Measurements from ENCODE around the gene ITPRID1. TPM values are rescaled to one million over a fixed set of nuclear protein-coding genes. Genes with fewer than 3 reads are reported as not detected.

The ITPRID1 gene
- total and polyA plus RNA-seq, 3 experiments from 2014 or later, result not detected

DNA sequence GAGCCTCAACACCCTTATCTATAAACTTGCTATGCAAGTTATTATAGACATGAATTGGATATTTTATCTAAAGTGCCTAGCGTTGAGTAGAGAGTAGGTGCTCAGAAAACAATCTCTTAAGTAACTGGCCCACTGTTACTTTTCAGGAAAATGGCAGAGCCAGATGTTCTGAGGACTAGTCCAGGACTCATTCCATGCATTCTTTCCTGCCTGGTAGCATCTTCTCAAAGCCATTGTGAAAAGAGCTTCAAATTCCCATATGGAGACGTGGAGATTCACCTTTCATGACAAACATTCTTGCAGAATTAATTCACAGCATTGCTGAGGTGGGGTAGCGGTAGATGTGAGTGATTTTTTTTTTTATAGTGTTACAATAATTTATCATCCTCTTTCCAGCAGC, 35.9 kb upstream of the ITPRID1 start:
- no peaks in the 10 kb centered on the region for H3K9me3 ChIP-seq (ENCODE audit: low read length)
- ChIA-PET POLR2A (no interaction called here), CTCF (no interaction called here)
- no peak overlapping the region for H3K27ac ChIP-seq (ENCODE audit: low read depth, low read length)
- Mint-ChIP-seq H3K27me3 (no peaks in the 10 kb centered on the region), H3K4me1 (no peaks in the 10 kb centered on the region), H3K4me3 (no peak overlapping the region), H3K9me3 (peaks cover 0 to 7% (median 5%) of the 10 kb centered on the region in 5 donors), H3K36me3 (no peaks in the 10 kb centered on the region), H3K27ac (no peak overlapping the region)
- H3K4me3 ChIP-seq (ENCODE audit: low read length), result no peak overlapping the region
- no peaks in the 10 kb centered on the region for H3K4me1 ChIP-seq (ENCODE audit: insufficient read depth, low read length)
- H3K36me3 ChIP-seq (ENCODE audit: insufficient read depth, low read length), result no peaks in the 10 kb centered on the region
- DNase-seq, result no peak
- H3K27me3 ChIP-seq (ENCODE audit: insufficient read depth, low read length, poor library complexity, severe bottlenecking), result no peaks in the 10 kb centered on the region

DNA sequence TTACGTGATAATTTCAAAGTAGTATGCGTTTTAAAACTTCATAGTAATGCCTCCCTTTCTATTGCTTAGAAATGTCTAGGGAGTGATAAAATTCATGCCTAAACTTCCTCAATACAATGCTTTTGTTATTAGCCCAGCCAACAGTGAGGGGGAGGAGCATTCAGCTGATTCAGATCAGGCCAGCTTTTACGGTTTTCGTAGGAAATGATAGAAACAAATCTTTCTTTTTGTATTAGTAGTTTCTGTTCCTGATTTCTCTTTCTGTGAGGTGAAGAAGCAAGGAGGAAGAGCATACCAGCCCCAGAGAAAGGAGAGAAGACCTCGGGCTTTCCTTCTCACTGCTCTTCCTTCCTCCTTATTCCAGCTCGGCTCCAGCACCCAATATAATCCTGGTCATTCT, 35.2 kb upstream of the ITPRID1 start:
- ChIA-PET CTCF (no interaction called here), POLR2A (no interaction called here)
- Mint-ChIP-seq H3K27ac (no peak overlapping the region), H3K36me3 (no peaks in the 10 kb centered on the region), H3K4me3 (no peak overlapping the region), H3K27me3 (no peaks in the 10 kb centered on the region), H3K9me3 (peaks cover 0 to 7% (median 5%) of the 10 kb centered on the region in 5 donors), H3K4me1 (no peaks in the 10 kb centered on the region)
- no peak overlapping the region for H3K27ac ChIP-seq (ENCODE audit: low read depth, low read length)
- H3K4me3 ChIP-seq (ENCODE audit: low read length), result no peak overlapping the region
- no peaks in the 10 kb centered on the region for H3K4me1 ChIP-seq (ENCODE audit: insufficient read depth, low read length)
- H3K9me3 ChIP-seq (ENCODE audit: low read length), result no peaks in the 10 kb centered on the region
- H3K27me3 ChIP-seq (ENCODE audit: insufficient read depth, low read length, poor library complexity, severe bottlenecking), result no peaks in the 10 kb centered on the region
- no peaks in the 10 kb centered on the region for H3K36me3 ChIP-seq (ENCODE audit: insufficient read depth, low read length)
- DNase-seq, result no peak

DNA sequence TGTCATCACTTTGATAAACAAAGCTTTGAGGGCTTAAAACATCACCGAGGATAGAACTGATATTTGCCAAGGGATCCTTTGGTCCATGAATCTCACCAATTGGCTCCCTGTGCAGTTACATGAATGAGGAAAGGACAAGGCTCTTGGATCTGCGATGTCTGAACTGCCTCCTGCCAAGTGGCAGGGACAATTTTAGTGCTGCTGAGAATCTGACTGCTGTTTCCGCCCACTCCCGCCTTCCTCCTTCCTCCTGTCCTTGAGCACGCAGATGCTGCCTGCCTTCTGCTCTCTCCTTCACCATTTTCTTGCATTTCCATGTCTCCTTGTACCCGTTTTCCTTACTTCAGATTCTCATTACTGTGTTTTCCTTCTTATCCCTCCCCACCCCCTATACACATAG, 26.8 kb upstream of the ITPRID1 start:
- no peak overlapping the region for H3K27ac Mint-ChIP-seq
- no peak overlapping the region for H3K4me3 Mint-ChIP-seq
- H3K27me3 Mint-ChIP-seq, result peaks cover 0 to 3% of the 10 kb centered on the region in 2 donors
- Histone ChIP-seq H3K27ac (ENCODE audit: low read depth, low read length) (no peak overlapping the region), H3K4me3 (ENCODE audit: low read length) (no peak overlapping the region), H3K4me1 (ENCODE audit: insufficient read depth, low read length) (no peaks in the 10 kb centered on the region), H3K36me3 (ENCODE audit: insufficient read depth, low read length) (no peaks in the 10 kb centered on the region), H3K27me3 (ENCODE audit: insufficient read depth, low read length, poor library complexity, severe bottlenecking) (no peaks in the 10 kb centered on the region), H3K9me3 (ENCODE audit: low read length) (no peaks in the 10 kb centered on the region)
- CTCF ChIA-PET, result no interaction called here
- POLR2A ChIA-PET, result no interaction called here
- H3K36me3 Mint-ChIP-seq, result no peaks in the 10 kb centered on the region
- no peaks in the 10 kb centered on the region for H3K4me1 Mint-ChIP-seq
- peaks cover 0 to 5% (median 0%) of the 10 kb centered on the region in 5 donors for H3K9me3 Mint-ChIP-seq
- DNase-seq, result no peak

GRCh38 chr7:31487476-31487875, 26.4 kb upstream of the ITPRID1 start:
- H3K9me3 Mint-ChIP-seq, result peaks cover 0 to 5% (median 0%) of the 10 kb centered on the region in 5 donors
- CTCF ChIA-PET, result no interaction called here
- H3K9me3 ChIP-seq (ENCODE audit: low read length), result no peaks in the 10 kb centered on the region
- no peaks in the 10 kb centered on the region for H3K36me3 ChIP-seq (ENCODE audit: insufficient read depth, low read length)
- POLR2A ChIA-PET, result no interaction called here
- H3K27me3 Mint-ChIP-seq, result peaks cover 0 to 3% of the 10 kb centered on the region in 2 donors
- no peaks in the 10 kb centered on the region for H3K4me1 ChIP-seq (ENCODE audit: insufficient read depth, low read length)
- H3K27ac ChIP-seq (ENCODE audit: low read depth, low read length), result no peak overlapping the region
- H3K27ac Mint-ChIP-seq, result no peak overlapping the region
- no peak for DNase-seq
- no peaks in the 10 kb centered on the region for H3K4me1 Mint-ChIP-seq
- no peak overlapping the region for H3K4me3 Mint-ChIP-seq
- H3K27me3 ChIP-seq (ENCODE audit: insufficient read depth, low read length, poor library complexity, severe bottlenecking), result no peaks in the 10 kb centered on the region
- H3K4me3 ChIP-seq (ENCODE audit: low read length), result no peak overlapping the region
- no peaks in the 10 kb centered on the region for H3K36me3 Mint-ChIP-seq

DNA sequence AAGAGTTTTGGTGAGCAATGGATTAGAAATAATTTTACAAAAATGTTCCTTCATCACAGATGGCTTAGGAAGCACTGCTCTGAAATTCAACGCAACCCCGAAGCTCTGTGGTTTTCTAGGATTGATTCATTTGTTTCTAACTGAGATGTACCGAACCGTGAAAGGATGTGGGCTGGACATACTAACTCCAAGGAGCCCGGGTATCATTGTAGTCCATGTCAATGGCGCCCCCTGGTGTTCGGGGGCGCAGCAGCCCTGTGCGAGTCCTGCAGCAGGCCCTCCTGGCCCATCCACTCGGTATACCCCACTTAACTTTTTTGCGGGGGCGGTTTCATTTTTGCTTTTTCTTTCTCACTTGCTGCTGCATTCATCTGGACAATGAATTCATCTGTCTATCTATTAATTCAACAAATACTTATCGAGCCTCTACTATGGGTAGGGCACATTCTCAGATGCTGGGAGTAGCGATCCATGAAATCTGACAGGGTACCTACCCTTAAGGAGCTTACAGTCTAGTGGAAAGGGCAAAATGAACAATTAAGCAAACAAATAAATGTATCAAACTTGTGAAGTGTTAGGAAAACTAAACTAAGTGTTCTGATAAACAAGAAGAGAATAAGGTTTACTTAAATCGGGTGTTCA, 25.2 kb upstream of the ITPRID1 start:
- Histone ChIP-seq H3K4me1 (ENCODE audit: insufficient read depth, low read length) (no peaks in the 10 kb centered on the region), H3K27ac (ENCODE audit: low read depth, low read length) (no peak overlapping the region), H3K4me3 (ENCODE audit: low read length) (no peak overlapping the region), H3K9me3 (ENCODE audit: low read length) (no peaks in the 10 kb centered on the region), H3K36me3 (ENCODE audit: insufficient read depth, low read length) (no peaks in the 10 kb centered on the region), H3K27me3 (ENCODE audit: insufficient read depth, low read length, poor library complexity, severe bottlenecking) (no peaks in the 10 kb centered on the region)
- Mint-ChIP-seq H3K27ac (no peak overlapping the region), H3K27me3 (peaks cover 0 to 3% of the 10 kb centered on the region in 2 donors), H3K4me1 (no peaks in the 10 kb centered on the region), H3K36me3 (no peaks in the 10 kb centered on the region), H3K9me3 (peaks cover 0 to 6% (median 0%) of the 10 kb centered on the region in 5 donors), H3K4me3 (no peak overlapping the region)
- DNase-seq, result no peak
- ChIA-PET CTCF (no interaction called here), POLR2A (no interaction called here)

GRCh38 chr7:31490796-31491314, 23.0 kb upstream of the ITPRID1 start:
- H3K36me3 ChIP-seq (ENCODE audit: insufficient read depth, low read length), result no peaks in the 10 kb centered on the region

GRCh38 chr7:31492086-31492485, 21.8 kb upstream of the ITPRID1 start:
- H3K27ac ChIP-seq (ENCODE audit: low read depth, low read length), result no peak overlapping the region
- no peaks in the 10 kb centered on the region for H3K36me3 ChIP-seq (ENCODE audit: insufficient read depth, low read length)
- Mint-ChIP-seq H3K27ac (no peak overlapping the region), H3K4me1 (no peaks in the 10 kb centered on the region), H3K4me3 (no peak overlapping the region), H3K27me3 (peaks cover 0 to 3% of the 10 kb centered on the region in 2 donors), H3K9me3 (peaks cover 0 to 10% (median 4%) of the 10 kb centered on the region in 5 donors), H3K36me3 (no peaks in the 10 kb centered on the region)
- CTCF ChIA-PET, result no interaction called here
- DNase-seq, result no peak
- POLR2A ChIA-PET, result no interaction called here
- no peaks in the 10 kb centered on the region for H3K4me1 ChIP-seq (ENCODE audit: insufficient read depth, low read length)
- no peaks in the 10 kb centered on the region for H3K9me3 ChIP-seq (ENCODE audit: low read length)
- no peaks in the 10 kb centered on the region for H3K27me3 ChIP-seq (ENCODE audit: insufficient read depth, low read length, poor library complexity, severe bottlenecking)
- H3K4me3 ChIP-seq (ENCODE audit: low read length), result no peak overlapping the region

More at GRCh38 chr7:31490796-31491314, 23.0 kb upstream of the ITPRID1 start:
- DNase-seq, result no peak
- no peaks in the 10 kb centered on the region for H3K36me3 Mint-ChIP-seq
- no peaks in the 10 kb centered on the region for H3K4me1 ChIP-seq (ENCODE audit: insufficient read depth, low read length)
- ChIA-PET POLR2A (no interaction called here), CTCF (no interaction called here)
- no peak overlapping the region for H3K4me3 ChIP-seq (ENCODE audit: low read length)
- H3K4me1 Mint-ChIP-seq, result no peaks in the 10 kb centered on the region
- H3K27me3 ChIP-seq (ENCODE audit: insufficient read depth, low read length, poor library complexity, severe bottlenecking), result no peaks in the 10 kb centered on the region
- no peak overlapping the region for H3K27ac ChIP-seq (ENCODE audit: low read depth, low read length)
- H3K4me3 Mint-ChIP-seq, result no peak overlapping the region
- peaks cover 0 to 3% of the 10 kb centered on the region in 2 donors for H3K27me3 Mint-ChIP-seq
- H3K9me3 Mint-ChIP-seq, result peaks cover 0 to 10% (median 4%) of the 10 kb centered on the region in 5 donors
- no peak overlapping the region for H3K27ac Mint-ChIP-seq
- no peaks in the 10 kb centered on the region for H3K9me3 ChIP-seq (ENCODE audit: low read length)

GRCh38 chr7:31493714-31494181, 20.1 kb upstream of the ITPRID1 start:
- H3K4me1 Mint-ChIP-seq, result no peaks in the 10 kb centered on the region
- no peaks in the 10 kb centered on the region for H3K36me3 ChIP-seq (ENCODE audit: insufficient read depth, low read length)
- no peak overlapping the region for H3K27ac Mint-ChIP-seq
- H3K4me1 ChIP-seq (ENCODE audit: insufficient read depth, low read length), result no peaks in the 10 kb centered on the region
- peaks cover 0 to 14% (median 4%) of the 10 kb centered on the region in 5 donors for H3K9me3 Mint-ChIP-seq
- H3K27ac ChIP-seq (ENCODE audit: low read depth, low read length), result no peak overlapping the region
- peaks cover 0 to 3% of the 10 kb centered on the region in 2 donors for H3K27me3 Mint-ChIP-seq
- no peak overlapping the region for H3K4me3 ChIP-seq (ENCODE audit: low read length)
- no peak for DNase-seq
- H3K36me3 Mint-ChIP-seq, result no peaks in the 10 kb centered on the region
- H3K4me3 Mint-ChIP-seq, result no peak overlapping the region
- no peaks in the 10 kb centered on the region for H3K27me3 ChIP-seq (ENCODE audit: insufficient read depth, low read length, poor library complexity, severe bottlenecking)
- ChIA-PET CTCF (no interaction called here), POLR2A (no interaction called here)
- no peaks in the 10 kb centered on the region for H3K9me3 ChIP-seq (ENCODE audit: low read length)

Measured in CD8-positive, alpha-beta memory T cell (primary cell).